GM15510 (cell line): ENCODE measurements around the gene C3orf22.

ENCODE experiments used
- POLR2A ChIP-seq: IDR thresholded peaks from 3 replicates; pipeline ENCODE4 v1.6.1; 2011; ENCODE audit warnings: borderline replicate concordance; ENCODE audit not compliant: insufficient read length; ENCODE audit errors: extremely low read depth

C3orf22 gene

GRCh38 chr3:126558336-126559071 lies at the start of gene C3orf22:
Gene C3orf22, minus strand, starts transcription at chr3:126558932. Its CDS starts 5,542 bp downstream, at chr3:126553390.
- no peak for TF ChIP-seq POLR2A

GRCh38 chr3:126607214-126607908 lies 48.6 kb upstream of the C3orf22 start:
- TF ChIP-seq POLR2A = no peak

DNA sequence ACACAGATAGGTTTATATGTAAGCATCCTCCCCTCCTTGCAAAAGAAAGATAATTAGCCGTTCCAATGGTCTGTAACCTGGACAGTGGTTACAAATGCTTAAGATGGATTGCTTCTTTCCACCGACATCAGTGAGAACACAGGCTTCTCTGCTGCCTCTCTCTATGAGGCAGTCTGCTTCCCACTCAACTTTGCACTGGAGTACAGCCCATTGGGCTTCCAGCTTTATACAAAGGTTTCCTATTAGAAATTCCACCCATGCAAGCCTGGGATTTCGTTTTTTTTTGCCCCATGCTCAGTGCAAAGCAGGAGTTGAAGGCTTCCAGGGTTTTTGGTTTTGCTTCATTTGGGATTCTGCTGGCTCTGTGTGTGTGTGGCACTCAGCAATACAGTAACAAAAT lies 47.3 kb upstream of the C3orf22 start:
- TF ChIP-seq POLR2A = no peak

DNA sequence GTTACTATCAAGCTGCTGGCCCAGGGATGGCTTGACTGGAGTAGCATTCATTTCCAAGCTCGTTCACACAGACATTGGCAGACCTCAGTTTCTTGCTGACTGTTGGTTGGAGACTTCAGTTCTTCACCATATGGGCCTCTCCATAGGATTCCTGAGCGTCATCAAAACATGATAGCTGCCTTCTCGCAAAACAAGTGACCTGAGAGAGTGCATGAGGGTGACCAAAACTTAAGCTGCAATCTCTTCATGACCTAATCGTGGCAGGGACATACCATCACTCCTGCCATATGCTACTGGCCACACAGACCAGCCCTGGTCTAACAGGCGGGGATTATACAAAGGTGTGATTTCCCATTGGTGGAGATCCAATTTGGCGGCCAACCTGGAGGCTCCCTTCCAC lies 46.0 kb upstream of the C3orf22 start:
- no peak for TF ChIP-seq POLR2A

- TF ChIP-seq POLR2A = no peak
Observed at GRCh38 chr3:126599101-126599500, 40.4 kb upstream of the C3orf22 start.

GRCh38 chr3:126582311-126582710 lies 23.6 kb upstream of the C3orf22 start:
- TF ChIP-seq POLR2A = no peak

- no peak for TF ChIP-seq POLR2A
Observed at GRCh38 chr3:126581569-126581968, 22.8 kb upstream of the C3orf22 start.

- no peak for TF ChIP-seq POLR2A
Observed at GRCh38 chr3:126580746-126581145, 22.0 kb upstream of the C3orf22 start.

- no peak for TF ChIP-seq POLR2A
Observed at GRCh38 chr3:126578702-126579101, 20.0 kb upstream of the C3orf22 start.

GRCh38 chr3:126577261-126577660 lies 18.5 kb upstream of the C3orf22 start:
- TF ChIP-seq POLR2A = no peak

GRCh38 chr3:126573492-126574117 lies 14.9 kb upstream of the C3orf22 start:
- TF ChIP-seq POLR2A = no peak

DNA sequence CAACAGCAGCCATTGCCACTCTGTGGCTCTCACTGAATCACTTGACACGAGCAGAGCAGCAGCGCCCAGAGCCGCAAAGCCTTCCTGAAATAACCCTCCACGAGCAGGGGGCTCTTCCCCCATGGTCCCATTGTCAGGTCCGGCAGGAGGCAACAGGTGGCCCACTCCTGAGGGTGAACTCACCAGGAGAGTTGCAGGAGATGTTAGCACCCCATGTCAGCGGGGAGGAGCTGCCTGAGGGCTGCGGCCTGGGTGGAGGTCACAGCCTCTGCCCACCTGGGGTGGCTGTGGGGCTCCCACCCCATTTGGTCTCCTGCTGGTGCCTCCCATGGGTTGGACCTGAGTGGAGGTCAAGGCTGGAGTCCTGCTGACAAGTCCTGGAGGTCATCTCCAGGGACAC lies 12.3 kb upstream of the C3orf22 start:
- no peak for TF ChIP-seq POLR2A

DNA sequence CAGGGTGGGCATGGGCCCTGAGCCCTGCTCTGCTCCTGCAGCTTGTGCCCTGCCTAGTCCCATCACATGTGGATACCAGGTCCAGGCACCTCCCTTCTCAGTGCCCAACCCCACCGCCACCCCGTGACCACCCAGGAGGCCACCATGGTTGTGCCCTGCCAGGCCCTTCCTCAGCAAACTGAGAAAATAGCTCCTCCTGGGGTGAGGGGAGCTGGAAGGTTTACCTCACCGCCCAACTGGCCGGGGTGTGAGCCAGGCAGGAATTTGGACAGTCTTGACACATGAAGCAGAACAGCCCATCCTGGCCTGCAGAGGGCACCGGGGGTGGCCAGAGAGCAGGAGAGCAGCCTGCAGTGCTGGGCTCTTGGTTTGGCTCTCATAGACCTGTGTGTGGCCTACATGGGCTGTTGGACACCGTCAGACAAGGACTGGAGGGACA lies 11.4 kb upstream of the C3orf22 start:
- no peak for TF ChIP-seq POLR2A

- no peak for TF ChIP-seq POLR2A
Observed at GRCh38 chr3:126569390-126569975, 10.8 kb upstream of the C3orf22 start.

DNA sequence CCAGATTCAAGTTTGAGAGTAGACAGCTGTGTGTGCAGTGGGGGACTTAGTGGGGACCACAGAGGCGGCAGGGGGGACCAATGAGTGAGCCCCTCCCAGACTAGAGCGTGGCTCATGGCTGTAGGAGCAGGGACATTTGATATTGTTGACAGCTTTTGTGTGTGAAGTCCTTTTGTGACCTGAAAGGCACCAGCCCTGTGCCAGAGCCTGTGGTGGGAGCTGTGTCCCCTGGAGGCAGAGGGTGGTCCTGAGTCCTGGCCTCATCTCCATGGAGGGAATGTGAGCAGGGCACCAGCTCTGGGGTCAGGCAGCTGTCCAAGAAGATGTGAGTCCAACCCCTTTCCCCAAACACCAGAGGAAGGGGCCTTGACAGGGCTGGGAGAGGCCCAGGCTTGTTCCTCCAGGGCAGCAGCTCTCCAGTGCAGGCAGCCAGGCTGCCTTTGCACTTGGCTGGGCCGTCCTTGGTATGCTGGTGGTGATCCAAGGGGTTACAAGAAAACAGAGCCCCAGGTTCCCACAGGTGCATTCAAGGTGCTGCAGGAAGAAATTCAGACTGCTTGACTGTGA lies 10.1 kb upstream of the C3orf22 start:
- no peak for TF ChIP-seq POLR2A
